Uterus (tissue), 2 donors: ENCODE measurements around the gene PRKAR2A.

Experiments used
- POLR2A ChIP-seq, 2 donors: fragments of 450-650 bp; IDR thresholded peaks; one replicate each; pipeline ENCODE4 v1.6.1; 2016; ENCODE audit warnings: antibody characterized with exemption in 2 of 2, mild to moderate bottlenecking in 1 of 2, moderate library complexity in 1 of 2
- TF ChIP-seq, protein P1 (sequence below), 4 experiments: fragments of 200-600 bp in 2 of 4; fragments of 450-650 bp in 2 of 4; sonication (generic) in 2 of 4; IDR thresholded peaks; one replicate each; pipeline ENCODE4 v1.5.1; 2016 to 2019; ENCODE audit warnings: antibody characterized with exemption in 4 of 4, mild to moderate bottlenecking in 2 of 4, moderate library complexity in 1 of 4

DNA sequence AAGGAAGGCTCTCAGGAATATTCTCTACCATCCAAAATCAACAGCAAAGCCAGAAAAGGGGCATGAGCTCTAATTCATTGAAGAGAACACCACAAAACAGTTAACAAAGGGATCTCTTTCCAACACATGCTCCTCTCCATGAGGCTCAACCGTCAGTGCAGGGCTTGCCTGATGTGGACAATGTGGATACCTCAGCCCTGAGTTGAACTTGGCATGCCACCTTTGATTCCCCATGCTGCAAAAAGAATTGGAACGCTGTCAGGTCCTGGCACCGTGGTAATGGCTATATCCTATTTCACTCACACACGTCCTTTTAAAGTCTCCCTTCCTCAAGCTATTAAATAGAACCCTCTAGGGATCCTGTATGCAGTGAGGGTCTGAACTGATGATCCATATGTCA is 100.0 kb downstream of the PRKAR2A start:
- TF ChIP-seq, protein P1, sequence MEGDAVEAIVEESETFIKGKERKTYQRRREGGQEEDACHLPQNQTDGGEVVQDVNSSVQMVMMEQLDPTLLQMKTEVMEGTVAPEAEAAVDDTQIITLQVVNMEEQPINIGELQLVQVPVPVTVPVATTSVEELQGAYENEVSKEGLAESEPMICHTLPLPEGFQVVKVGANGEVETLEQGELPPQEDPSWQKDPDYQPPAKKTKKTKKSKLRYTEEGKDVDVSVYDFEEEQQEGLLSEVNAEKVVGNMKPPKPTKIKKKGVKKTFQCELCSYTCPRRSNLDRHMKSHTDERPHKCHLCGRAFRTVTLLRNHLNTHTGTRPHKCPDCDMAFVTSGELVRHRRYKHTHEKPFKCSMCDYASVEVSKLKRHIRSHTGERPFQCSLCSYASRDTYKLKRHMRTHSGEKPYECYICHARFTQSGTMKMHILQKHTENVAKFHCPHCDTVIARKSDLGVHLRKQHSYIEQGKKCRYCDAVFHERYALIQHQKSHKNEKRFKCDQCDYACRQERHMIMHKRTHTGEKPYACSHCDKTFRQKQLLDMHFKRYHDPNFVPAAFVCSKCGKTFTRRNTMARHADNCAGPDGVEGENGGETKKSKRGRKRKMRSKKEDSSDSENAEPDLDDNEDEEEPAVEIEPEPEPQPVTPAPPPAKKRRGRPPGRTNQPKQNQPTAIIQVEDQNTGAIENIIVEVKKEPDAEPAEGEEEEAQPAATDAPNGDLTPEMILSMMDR (IDR thresholded peaks at IDR 0.05), result no peak
- TF ChIP-seq POLR2A (IDR thresholded peaks at IDR 0.05), result no peak
